H1 (cell line): ENCODE results near the gene PTRH1. TPM values are rescaled to one million over a fixed set of nuclear protein-coding genes. Genes with fewer than 3 reads are reported as not detected.

Source experiments
- CBX8 ChIP-seq: fragments of 300-800, 300-1000 bp; sonication (generic); IDR thresholded peaks from 2 replicates; pipeline ENCODE4 v1.7.1; 2016; ENCODE audit warnings: low read depth, low read length, borderline replicate concordance
- CTBP2 ChIP-seq: IDR thresholded peaks from 2 replicates; pipeline ENCODE4 v1.7.0; 2011; ENCODE audit warnings: borderline replicate concordance, mild to moderate bottlenecking, moderate library complexity, mixed read lengths, low read length; ENCODE audit not compliant: insufficient read depth, insufficient read length
- EGR1 ChIP-seq: IDR thresholded peaks from 2 replicates; pipeline ENCODE4 v1.6.1; 2011; ENCODE audit warnings: low read depth, low read length, borderline replicate concordance
- KDM5A ChIP-seq: fragments of 200-600 bp; IDR thresholded peaks from 2 replicates; pipeline ENCODE4 v1.7.1; 2012; ENCODE audit warnings: mild to moderate bottlenecking, low read length, inconsistent platforms, mixed read lengths
- RAD21 ChIP-seq, 2 experiments: IDR thresholded peaks in 1 of 2; conservative IDR thresholded peaks in 1 of 2; 2 replicates each; pipeline ENCODE4 v1.6.1; 2011; ENCODE audit warnings: low read depth in 2 of 2, low read length in 2 of 2, improper control_type of control experiment in 1 of 2, inconsistent platforms in 1 of 2, mild to moderate bottlenecking in 1 of 2, moderate library complexity in 1 of 2
- SAP30 ChIP-seq: fragments of 300-600 bp; sonication (generic); IDR thresholded peaks from 2 replicates; pipeline ENCODE4 v1.7.1; 2012; ENCODE audit warnings: low read length, moderate library complexity, mild to moderate bottlenecking, inconsistent platforms; ENCODE audit not compliant: insufficient read depth, insufficient replicate concordance
- polyA plus RNA-seq, 7 experiments: library from polyadenylated mRNA; depleted of rRNA in 3 of 7; stranded (reverse) in 5 of 7; unstranded in 2 of 7; fragments of >200 nt in 5 of 7; fragments of 200-250 nt in 2 of 7; gene quantifications; 1 replicate in 5 of 7; 2 replicates in 1 of 7; 4 replicates in 1 of 7; pipeline versions ENCODE4 v1.2.1 to v1.2.3, GENCODE V29; 2011 to 2013; ENCODE audit warnings: missing spikeins in 2 of 7, mixed read lengths in 2 of 7
- total RNA-seq: library from RNA; stranded (reverse); fragmentation: NEBNext Ultra II Directional; extraction: Animal tissue kit (Norgen Biotek cat#: 25700); gene quantifications from 2 replicates; pipeline ENCODE4 v1.2.1, GENCODE V29; 2021

The PTRH1 gene
- total and polyA plus RNA-seq, 2 of the 8 experiments (the other 6 are each of a cell fraction or from before 2014, with no cell fraction given): 11.1 to 19.8 TPM

- TF ChIP-seq EGR1 (peak; percentile 80; the same call in 1 of the 2 replicates), SAP30 (no peak), RAD21 (IDR thresholded peaks at IDR 0.05 in 1 of 2, conservative IDR thresholded peaks at IDR 0.05 in 1 of 2; ENCODE audit: low read depth in 2 of 2, low read length in 2 of 2) (peak; percentile 77 to 78), CBX8 (no peak), CTBP2 (no peak), KDM5A (no peak)
Observed at GRCh38 chr9:127763918-127764384, 48.5 kb upstream of the PTRH1 start (continued).
